GM12872 (cell line): ENCODE data around the gene MAP4K2.

Source experiments
- TF ChIP-seq, protein P1 (sequence below): IDR thresholded peaks from 3 replicates; pipeline ENCODE4 v1.5.1; 2011; ENCODE audit warnings: low read depth, mild to moderate bottlenecking, low read length, moderate library complexity; ENCODE audit not compliant: insufficient read depth

MAP4K2 gene

DNA sequence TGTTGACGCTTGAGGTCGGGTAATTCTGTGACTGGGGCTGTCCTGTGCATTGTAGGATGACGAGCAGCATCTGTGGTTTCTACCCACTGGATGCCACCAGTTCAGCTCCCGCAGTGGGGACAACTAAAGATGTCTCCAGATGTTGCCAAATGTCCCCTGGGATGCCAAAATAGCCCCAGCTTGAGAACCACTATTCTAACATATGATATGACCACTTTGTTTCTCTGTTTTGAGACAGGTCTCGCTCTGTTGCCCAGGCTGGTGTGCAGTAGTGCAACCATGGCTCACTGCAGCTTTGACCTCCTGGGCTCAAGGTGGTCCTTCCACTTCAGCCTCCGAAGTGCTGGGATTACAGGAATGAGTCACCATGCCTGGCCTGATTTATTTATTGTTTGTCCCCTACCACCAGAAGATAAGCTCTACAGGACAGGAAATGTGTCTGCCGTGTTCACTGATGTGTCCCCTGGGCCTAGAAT, 11.7 kb upstream of the MAP4K2 start:
- TF ChIP-seq, protein P1, sequence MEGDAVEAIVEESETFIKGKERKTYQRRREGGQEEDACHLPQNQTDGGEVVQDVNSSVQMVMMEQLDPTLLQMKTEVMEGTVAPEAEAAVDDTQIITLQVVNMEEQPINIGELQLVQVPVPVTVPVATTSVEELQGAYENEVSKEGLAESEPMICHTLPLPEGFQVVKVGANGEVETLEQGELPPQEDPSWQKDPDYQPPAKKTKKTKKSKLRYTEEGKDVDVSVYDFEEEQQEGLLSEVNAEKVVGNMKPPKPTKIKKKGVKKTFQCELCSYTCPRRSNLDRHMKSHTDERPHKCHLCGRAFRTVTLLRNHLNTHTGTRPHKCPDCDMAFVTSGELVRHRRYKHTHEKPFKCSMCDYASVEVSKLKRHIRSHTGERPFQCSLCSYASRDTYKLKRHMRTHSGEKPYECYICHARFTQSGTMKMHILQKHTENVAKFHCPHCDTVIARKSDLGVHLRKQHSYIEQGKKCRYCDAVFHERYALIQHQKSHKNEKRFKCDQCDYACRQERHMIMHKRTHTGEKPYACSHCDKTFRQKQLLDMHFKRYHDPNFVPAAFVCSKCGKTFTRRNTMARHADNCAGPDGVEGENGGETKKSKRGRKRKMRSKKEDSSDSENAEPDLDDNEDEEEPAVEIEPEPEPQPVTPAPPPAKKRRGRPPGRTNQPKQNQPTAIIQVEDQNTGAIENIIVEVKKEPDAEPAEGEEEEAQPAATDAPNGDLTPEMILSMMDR: no peak

DNA sequence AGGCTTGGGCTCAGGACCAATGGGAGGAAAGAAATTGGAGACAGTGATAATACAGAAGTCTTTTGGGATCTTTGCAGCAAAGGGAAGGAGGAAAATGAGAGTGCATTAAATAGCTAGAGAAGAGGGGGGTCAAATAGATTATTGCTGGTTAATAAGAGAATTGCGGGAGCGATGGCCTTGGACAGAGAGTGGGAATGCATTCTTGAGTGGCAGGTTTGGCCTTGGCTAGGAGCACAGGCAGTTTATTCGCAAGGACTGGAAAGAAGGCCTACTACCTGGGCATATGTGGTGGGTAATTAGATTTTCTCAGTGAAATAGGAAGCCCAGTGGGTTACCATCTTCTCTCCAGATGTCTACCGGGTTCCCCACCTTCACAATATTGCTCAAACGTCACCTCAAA, 10.8 kb upstream of the MAP4K2 start:
- TF ChIP-seq, protein P1: no peak

DNA sequence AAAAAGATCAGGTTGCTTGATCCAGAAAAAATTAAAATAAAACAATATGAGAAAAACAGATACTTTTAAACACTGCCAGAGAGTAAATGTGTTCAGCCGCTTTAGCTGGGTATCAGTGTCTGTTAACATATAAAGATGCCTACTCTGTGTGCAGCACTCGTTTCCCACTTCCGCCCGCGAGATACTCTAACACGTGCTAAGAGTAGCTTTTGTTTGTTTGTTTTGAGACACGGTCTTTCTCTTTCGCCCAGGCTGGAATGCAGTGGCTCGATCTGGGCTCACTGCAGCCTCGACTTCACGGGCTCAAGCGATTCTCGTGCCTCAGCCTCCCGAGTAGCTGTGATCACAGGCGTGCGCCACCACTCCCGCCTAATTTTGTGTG, 7.9 kb upstream of the MAP4K2 start:
- TF ChIP-seq, protein P1: no peak

DNA sequence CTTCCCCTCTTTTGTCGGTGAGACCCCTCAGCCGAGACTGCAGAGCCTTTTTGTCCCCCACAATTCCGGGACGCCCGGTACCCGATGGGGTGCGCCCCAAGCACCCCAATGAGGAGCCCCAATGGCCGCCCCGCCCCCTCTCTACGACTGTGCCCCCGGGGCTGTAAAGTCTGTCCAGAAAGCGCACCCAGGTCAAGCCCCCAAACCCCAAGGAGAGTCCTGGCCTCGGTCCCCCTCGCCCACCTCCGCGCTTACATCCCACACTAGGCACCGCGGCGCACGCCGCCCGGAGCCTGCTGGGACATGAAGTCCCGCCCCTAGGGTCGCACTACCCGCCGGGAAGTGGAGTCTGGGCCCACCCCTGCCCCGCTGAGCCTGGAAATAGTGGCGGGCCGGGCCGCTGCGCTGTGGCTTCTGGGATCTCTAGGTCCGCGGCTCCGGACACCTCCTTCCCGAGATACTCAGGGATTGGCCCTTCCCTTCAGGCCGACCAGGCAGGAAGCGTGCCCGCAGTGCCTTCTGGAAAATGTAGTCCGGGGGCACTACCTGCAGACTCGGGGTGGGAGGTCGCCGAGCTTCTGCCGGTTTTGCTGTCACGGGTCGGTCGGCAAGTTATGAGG, 7.4 kb upstream of the MAP4K2 start, which contains the start of gene MEN1:
Gene MEN1, minus strand, starts transcription at position 281 of the 620 bp plus-strand sequence. CDS start 442 bp downstream, outside the sequence.
- TF ChIP-seq, protein P1: no peak

DNA sequence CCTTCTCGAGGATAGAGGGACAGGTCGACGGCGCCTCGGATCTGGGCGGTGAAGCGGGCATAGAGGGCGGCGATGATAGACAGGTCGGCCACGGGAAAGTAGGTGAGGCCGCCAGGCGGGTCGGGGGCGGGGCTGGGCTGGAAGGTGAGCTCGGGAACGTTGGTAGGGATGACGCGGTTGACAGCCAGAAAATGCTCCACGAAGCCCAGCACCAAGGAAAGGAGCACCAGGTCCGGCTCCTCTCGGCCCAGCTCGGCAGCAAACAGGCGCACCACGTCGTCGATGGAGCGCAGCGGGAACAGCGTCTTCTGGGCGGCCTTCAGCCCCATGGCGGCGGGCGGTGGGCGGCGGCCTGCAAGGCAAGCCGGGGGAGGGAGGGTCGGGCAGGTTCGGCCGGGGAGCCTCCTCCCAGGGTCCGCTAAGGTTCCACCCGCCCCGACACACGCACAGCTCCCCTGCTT, 6.8 kb upstream of the MAP4K2 start:
- TF ChIP-seq, protein P1: no peak

DNA sequence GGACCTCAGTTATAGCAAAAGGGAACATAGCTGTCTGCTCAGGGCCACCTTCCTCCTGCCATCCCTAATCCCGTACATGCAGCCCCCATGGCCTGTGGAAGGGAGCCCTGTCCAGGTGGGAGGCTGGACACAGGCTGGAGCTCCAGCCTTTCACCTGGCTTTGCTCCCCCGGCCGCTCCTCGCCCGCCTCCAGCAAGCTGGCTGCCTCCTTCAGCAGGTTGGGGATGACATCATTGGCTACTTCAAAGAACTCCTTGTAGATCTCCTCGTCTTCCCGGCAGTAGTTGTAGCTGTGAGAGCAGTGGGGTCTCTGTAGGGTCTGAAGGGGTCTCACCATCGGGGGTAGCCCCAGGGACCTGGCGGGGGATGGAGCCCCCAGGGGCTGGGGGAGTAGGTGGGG, 2.5 kb upstream of the MAP4K2 start:
- TF ChIP-seq, protein P1: no peak

DNA sequence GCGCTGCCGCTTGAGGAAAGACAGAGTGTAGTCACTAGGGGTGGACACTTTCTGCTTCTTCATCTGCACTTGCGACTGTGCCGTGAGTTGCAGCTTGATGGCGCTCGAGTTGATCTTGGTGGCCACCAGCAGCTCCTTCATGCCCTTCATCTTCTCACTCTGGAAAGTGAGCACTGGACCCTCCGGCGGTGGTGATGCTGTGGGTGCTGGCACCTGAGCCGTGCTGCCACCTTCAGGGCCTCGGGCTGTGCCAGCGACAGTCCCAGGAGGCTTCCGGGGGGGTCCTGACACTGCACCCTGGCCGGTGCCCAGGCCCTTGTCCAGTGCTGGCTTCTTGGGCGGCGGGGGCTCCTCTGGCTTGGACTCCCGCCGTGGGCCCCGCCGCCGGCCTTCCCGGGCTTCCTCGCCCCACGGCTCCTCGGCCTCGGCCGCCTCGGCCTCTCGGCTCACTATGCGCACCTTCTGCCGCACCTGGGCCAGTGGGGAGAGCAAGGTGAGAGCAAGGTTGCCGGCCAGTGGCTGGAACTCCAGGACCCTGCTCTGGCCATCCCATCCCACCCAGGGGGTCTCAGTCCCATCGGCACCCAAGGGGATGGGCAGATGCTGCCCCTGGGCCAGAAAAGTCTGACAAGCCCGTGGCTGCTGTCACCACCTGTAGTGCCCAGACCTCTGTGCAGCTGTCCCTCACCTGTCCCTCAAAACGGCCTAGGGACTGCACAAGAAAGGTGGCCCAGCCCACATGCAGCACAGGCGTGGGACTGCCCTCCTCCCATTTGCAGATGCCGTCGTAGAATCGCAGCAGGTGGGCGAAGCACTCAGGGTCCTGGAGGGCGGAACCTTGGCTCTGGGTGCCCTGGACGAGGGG, 1.6 kb upstream of the MAP4K2 start:
- TF ChIP-seq, protein P1: no peak
